IPS-NIHi7 (cell line): ENCODE results near the gene TFEB.

Experiments
- DNase-seq: peaks from one replicate; pipeline ENCODE4 v3.0.0; 2012; ENCODE audit warnings: mixed read lengths; ENCODE audit errors: extremely low spot score

Gene TFEB

GRCh38 chr6:41735427-41736185 is at the start of gene TFEB:
TFEB (minus strand) TSS chr6:41735608; CDS start chr6:41691213, 44,395 bp downstream.
- DNase-seq, result peak; percentile 96

- no peak for DNase-seq
Observed at GRCh38 chr6:41784581-41785171, 49.3 kb upstream of the TFEB start.

- DNase-seq, result no peak
Observed at GRCh38 chr6:41783106-41783780, 47.8 kb upstream of the TFEB start.

- no peak for DNase-seq
Observed at GRCh38 chr6:41781366-41781730, 45.9 kb upstream of the TFEB start.

- peak; percentile 35 for DNase-seq
Observed at GRCh38 chr6:41780551-41781365, 45.4 kb upstream of the TFEB start, which contains the start of gene PRICKLE4. PRICKLE4 (plus strand) TSS chr6:41780782; CDS start chr6:41783474, 2,692 bp downstream.

- DNase-seq, result peak; percentile 98
Observed at GRCh38 chr6:41779788-41780550, 44.6 kb upstream of the TFEB start, which contains the start of gene FRS3. FRS3 (minus strand) TSS chr6:41779900; CDS start chr6:41776987, 2,913 bp downstream.

GRCh38 chr6:41779336-41779735 is 43.9 kb upstream of the TFEB start:
- peak; percentile 50 for DNase-seq

- DNase-seq, result no peak
Observed at GRCh38 chr6:41778895-41779294, 43.5 kb upstream of the TFEB start.

- no peak for DNase-seq
Observed at GRCh38 chr6:41777551-41778285, 42.3 kb upstream of the TFEB start.

- no peak for DNase-seq
Observed at GRCh38 chr6:41775293-41775882, 40.0 kb upstream of the TFEB start.

GRCh38 chr6:41774841-41775240 is 39.4 kb upstream of the TFEB start:
- DNase-seq, result no peak

GRCh38 chr6:41771058-41771983 is 35.9 kb upstream of the TFEB start:
- no peak for DNase-seq

- no peak for DNase-seq
Observed at GRCh38 chr6:41770381-41771057, 35.1 kb upstream of the TFEB start.

- DNase-seq, result no peak
Observed at GRCh38 chr6:41769376-41769775, 34.0 kb upstream of the TFEB start.

- no peak for DNase-seq
Observed at GRCh38 chr6:41768545-41769308, 33.3 kb upstream of the TFEB start.

- DNase-seq, result no peak
Observed at GRCh38 chr6:41767112-41767833, 31.9 kb upstream of the TFEB start.
